K562 (cell line): Measurements from ENCODE around the gene KIF24. TPM values are rescaled to one million over a fixed set of nuclear protein-coding genes. Genes with fewer than 3 reads are reported as not detected.
"Not testable (repeated sequence)": the region's sequence is repeated elsewhere in the genome, so short reads cannot be mapped to it uniquely, and the experiment has no call there.

Source experiments
- ATAC-seq: fragments of 200-7000 bp; cut with Tn5 transposase; 3 replicates; pipeline ENCODE4 v1.9.1; 2020; ENCODE audit warnings: moderate library complexity
- BruUV-seq: library from RNA; stranded (reverse); fragments of 400-500 nt; replicated peaks from 2 replicates; lab custom pipeline; 2021; lab: Mats Ljungman, UMichigan
- CTCF ChIA-PET: fragments of 300-600 bp; formaldehyde crosslinking; extraction: SDS; loops from one replicate; lab custom pipeline; 2021; ENCODE audit warnings: low intra/inter-chr PET ratio; lab: Yijun Ruan, JAX
- POLR2A ChIA-PET: fragments of 300-600, 350-650 bp; sonication (Branson Sonifier 250); formaldehyde crosslinking; extraction: SDS; loops from one replicate; lab custom pipeline; 2021; ENCODE audit warnings: antibody characterized with exemption, inconsistent platforms; lab: Yijun Ruan, JAX
- DNase-seq, 4 experiments: peaks; one replicate each; pipeline versions ENCODE4 v3.0.0 to v3.0.0-alpha.2; 2011 to 2018; ENCODE audit warnings: low spot score in 3 of 4, mixed read lengths in 3 of 4; ENCODE audit errors: extremely low read depth in 1 of 4
- FAIRE-seq: peaks from 2 replicates; lab custom pipeline; 2011; peaks lifted over from hg19 to GRCh38; lab: Jason Lieb, UNC
- H2AFZ ChIP-seq: 2 replicates; pipeline ENCODE4 v1.6.0; 2011; ENCODE audit warnings: low read depth, low read length, control low read depth, inconsistent platforms
- H3K27ac ChIP-seq: fragments of 200-600 bp; 3 replicates; pipeline ENCODE4 v1.8.0; 2011; ENCODE audit warnings: low read depth, mild to moderate bottlenecking, control low read depth, inconsistent platforms, low read length, moderate library complexity, mixed read lengths; ENCODE audit errors: extremely low read depth
- H3K27me3 ChIP-seq, 2 experiments: fragments of 300-600 bp in 1 of 2; 2 replicates in 1 of 2; 3 replicates in 1 of 2; pipeline versions ENCODE4 v1.6.0 to v1.8.0; 2011; ENCODE audit warnings: inconsistent platforms in 2 of 2, low read length in 2 of 2, mild to moderate bottlenecking in 1 of 2, mixed read lengths in 1 of 2, moderate library complexity in 1 of 2; ENCODE audit not compliant: control insufficient read depth in 2 of 2, insufficient read depth in 2 of 2
- H3K36me3 ChIP-seq: fragments of 300-600 bp; 3 replicates; pipeline ENCODE4 v1.8.0; 2011; ENCODE audit warnings: mild to moderate bottlenecking, low read length, inconsistent platforms; ENCODE audit not compliant: control insufficient read depth, insufficient read depth
- H3K4me1 ChIP-seq, 2 experiments: fragments of 200-600 bp in 1 of 2; replicated peaks in 1 of 2; 2 replicates in 1 of 2; 3 replicates in 1 of 2; pipeline versions ENCODE4 v1.5.1 to v1.8.0; 2011; ENCODE audit warnings: inconsistent platforms in 2 of 2, low read length in 2 of 2, mild to moderate bottlenecking in 1 of 2, mixed read lengths in 1 of 2, moderate library complexity in 1 of 2; ENCODE audit not compliant: control insufficient read depth in 2 of 2, insufficient read depth in 2 of 2
- H3K4me2 ChIP-seq: 2 replicates; pipeline ENCODE4 v1.6.1; 2011; ENCODE audit warnings: low read length, control low read depth, inconsistent platforms, mixed read lengths; ENCODE audit not compliant: insufficient read depth
- H3K4me3 ChIP-seq: fragments of 200-600 bp; sonication (generic), shearing (Covaris generic); 2 replicates; pipeline ENCODE4 v1.5.1; 2016; ENCODE audit warnings: control low read depth, inconsistent platforms
- H3K79me2 ChIP-seq: fragments of 200-600 bp; 3 replicates; pipeline ENCODE4 v1.8.0; 2011; ENCODE audit warnings: low read length, inconsistent platforms; ENCODE audit not compliant: control insufficient read depth, insufficient read depth
- H3K9ac ChIP-seq, 2 experiments: 2 replicates each; pipeline versions ENCODE4 v1.6.0 to v1.6.1; 2011; ENCODE audit warnings: low read depth in 2 of 2, low read length in 2 of 2, control low read depth in 1 of 2, inconsistent platforms in 1 of 2, mild to moderate bottlenecking in 1 of 2, mixed read lengths in 1 of 2; ENCODE audit not compliant: insufficient read depth in 1 of 2
- H3K9me1 ChIP-seq: one replicate; pipeline ENCODE4 v1.6.0; 2011; ENCODE audit warnings: inconsistent platforms, mild to moderate bottlenecking, low read length, moderate library complexity; ENCODE audit not compliant: control insufficient read depth, insufficient read depth
- H3K9me3 ChIP-seq: replicated peaks from 2 replicates; pipeline ENCODE4 v1.5.1; 2011; ENCODE audit warnings: low read depth, low read length, inconsistent platforms; ENCODE audit not compliant: control insufficient read depth, insufficient read depth
- H4K20me1 ChIP-seq: replicated peaks from 2 replicates; pipeline ENCODE4 v1.6.1; 2011; ENCODE audit warnings: low read length, inconsistent platforms, mixed read lengths; ENCODE audit not compliant: control insufficient read depth, insufficient read depth
- L3MBTL2 ChIP-seq: fragments of 450-650 bp; IDR thresholded peaks from 2 replicates; pipeline ENCODE4 v1.6.1; 2016; ENCODE audit warnings: mild to moderate bottlenecking, moderate library complexity
- MBD2 ChIP-seq: sonication (generic); IDR thresholded peaks from 2 replicates; pipeline ENCODE4 v1.6.1; 2016; ENCODE audit warnings: low read depth, borderline replicate concordance
- MED1 ChIP-seq: sonication (generic); formaldehyde crosslinking; IDR thresholded peaks from 2 replicates; pipeline ENCODE4 v1.8.1; 2023; ENCODE audit warnings: missing genetic modification reagents, borderline replicate concordance
- PTTG1 ChIP-seq: fragments of 450-650 bp; IDR thresholded peaks from 2 replicates; pipeline ENCODE4 v1.6.1; 2016; ENCODE audit warnings: low read depth, mild to moderate bottlenecking, missing genetic modification characterization, missing compliant biosample characterization
- SETDB1 ChIP-seq: IDR thresholded peaks from one replicate; pipeline ENCODE4 v1.6.1; 2012; ENCODE audit warnings: low read length, control low read depth, inconsistent platforms
- SMAD1 ChIP-seq: fragments of 150-350 bp; IDR thresholded peaks from 2 replicates; pipeline ENCODE4 v1.6.1; 2014; ENCODE audit warnings: low read length, low read depth; ENCODE audit not compliant: partially characterized antibody
- ZNF311 ChIP-seq: fragments of 250-450 bp; sonication (Bioruptor Pico); IDR thresholded peaks from 2 replicates; pipeline ENCODE4 v1.4.0; 2020; ENCODE audit warnings: mild to moderate bottlenecking, moderate library complexity
- ZNF324 ChIP-seq: fragments of 250-450 bp; sonication (Bioruptor Pico); IDR thresholded peaks from 2 replicates; pipeline ENCODE4 v1.4.0; 2020; ENCODE audit warnings: mild to moderate bottlenecking
- WGBS: fragments of 100-300 bp; shearing (Covaris generic); methylation state at CpG from one replicate; pipeline ENCODE4 v1.1.6; 2016; ENCODE audit warnings: low coverage, mixed read lengths; ENCODE audit not compliant: insufficient coverage; ENCODE audit errors: missing lambda C conversion rate; 5-methylcytosine and 5-hydroxymethylcytosine counted together
- in situ Hi-C: fragments of 300-500 bp; cut with MboI; formaldehyde crosslinking; loops from 4 replicates; pipeline ENCODE4 v1.15.0; 2018; ENCODE audit warnings: inconsistent platforms, mixed read lengths
- intact Hi-C: fragments of 100-400 bp; cut with micrococcal nuclease; formaldehyde crosslinking; loops from 2 replicates; pipeline ENCODE4 v1.14.2; 2022
- polyA plus RNA-seq, 8 experiments: library from polyadenylated mRNA; depleted of rRNA in 4 of 8; stranded (reverse) in 5 of 8; unstranded in 3 of 8; fragments of >200 nt; fragmentation: Nextera tagmentation in 2 of 8; fragmentation: Illumina TruSeq in 1 of 8; extraction: Ambion mirVana in 2 of 8; extraction: Trizol in 1 of 8; gene quantifications; 2 replicates each; pipeline versions ENCODE4 v1.2.1 to v1.2.3, GENCODE V29; 2011 to 2014; ENCODE audit warnings: inconsistent platforms in 1 of 8, missing spikeins in 1 of 8
- total RNA-seq, 7 experiments: library from RNA; depleted of rRNA in 6 of 7; stranded (reverse); fragments of >200 nt in 6 of 7; fragmentation: Illumina TruSeq in 2 of 7; extraction: Trizol in 2 of 7; gene quantifications; 2 replicates each; pipeline versions ENCODE4 v1.2.1 to v1.2.3, GENCODE V29; 2011 to 2021; ENCODE audit warnings: low replicate concordance in 1 of 7
- TF ChIP-seq, protein P1 (sequence below): fragments of 450-650 bp; formaldehyde crosslinking; IDR thresholded peaks from 2 replicates; pipeline ENCODE4 v1.4.0; 2020; ENCODE audit warnings: mild to moderate bottlenecking, moderate library complexity
- TF ChIP-seq, protein P2 (sequence below): fragments of 450-650 bp; IDR thresholded peaks from 2 replicates; pipeline ENCODE4 v1.7.1; 2018; ENCODE audit warnings: mild to moderate bottlenecking, low read depth; ENCODE audit not compliant: partially characterized antibody
- TF ChIP-seq, protein P3 (sequence below): sonication (generic); formaldehyde crosslinking; IDR thresholded peaks from 2 replicates; pipeline ENCODE4 v1.9.0; 2022; ENCODE audit warnings: mild to moderate bottlenecking, missing genetic modification reagents

The KIF24 gene
- total and polyA plus RNA-seq, 9 of the 15 experiments (the other 6 are each of a cell fraction or from before 2014, with no cell fraction given): 0.63 to 5.8 (median 4.4) TPM

DNA sequence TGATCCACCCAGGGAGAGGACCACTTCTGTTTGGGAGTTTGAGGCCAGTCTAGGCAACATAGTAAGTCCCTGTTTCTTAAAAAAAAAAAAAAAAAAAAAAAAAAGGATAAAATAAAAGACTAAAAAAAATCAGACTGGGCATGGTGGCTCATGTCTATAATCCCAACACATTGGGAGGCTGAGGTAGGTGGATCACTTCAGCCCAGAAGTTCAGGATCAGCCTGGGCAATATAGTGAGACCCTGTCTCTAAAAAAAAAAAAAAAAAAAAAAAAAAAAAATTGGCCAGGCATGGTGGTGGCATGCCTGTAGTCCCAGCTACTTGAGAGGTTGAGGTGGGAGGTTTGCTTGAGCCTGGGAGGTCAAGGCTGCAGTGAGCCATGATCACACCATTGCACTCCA is 9.0 kb upstream of the KIF24 start:
- H3K27ac ChIP-seq, intact Hi-C loops, H3K79me2 ChIP-seq, FAIRE-seq, in situ Hi-C loops, POLR2A ChIA-PET, H3K9me3 ChIP-seq, DNase-seq, H3K9ac ChIP-seq, BruUV-seq, H2AFZ ChIP-seq, H3K4me1 ChIP-seq, H3K9me1 ChIP-seq, H4K20me1 ChIP-seq, H3K27me3 ChIP-seq, ATAC-seq, H3K4me2 ChIP-seq, H3K4me3 ChIP-seq: not testable (repeated sequence)
- CTCF ChIA-PET: interaction anchor here (0.6 kb wide), 1 partner anchor 903 kb away, joined by 4 read pairs; no protein-coding TSS in a partner anchor
- peaks cover 17% of the 10 kb centered on the region; the same call in 2 of the 3 replicates for H3K36me3 ChIP-seq

DNA sequence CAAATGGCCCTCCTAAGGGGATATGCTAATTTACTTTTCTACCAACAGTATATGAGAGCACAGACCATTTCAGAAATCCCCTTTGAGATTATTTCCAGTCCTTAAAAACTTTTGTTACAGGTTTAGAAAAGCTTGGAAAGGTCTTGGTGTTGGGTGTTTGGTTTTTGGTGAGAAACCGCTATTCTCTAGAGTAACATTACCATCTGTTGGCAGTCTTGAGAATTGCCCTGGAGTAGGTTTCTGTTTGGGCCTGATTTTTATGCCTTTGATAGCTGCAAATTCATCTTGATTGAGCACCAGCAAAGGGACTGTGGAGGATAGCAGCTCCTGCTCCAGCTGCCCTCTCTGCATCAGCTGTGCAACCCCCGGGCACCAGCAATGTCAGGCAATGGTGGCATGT is 8.3 kb upstream of the KIF24 start:
- ChIA-PET CTCF (no interaction called here), POLR2A (no interaction called here)
- H3K9me3 ChIP-seq: no peaks in the 10 kb centered on the region
- no peak overlapping the region for H3K4me2 ChIP-seq
- H3K9ac ChIP-seq: no peak overlapping the region
- no TSS peak for BruUV-seq
- intact Hi-C loops: no loop called here
- no peak overlapping the region for H2AFZ ChIP-seq
- H3K27ac ChIP-seq: no peak overlapping the region
- H4K20me1 ChIP-seq: no peaks in the 10 kb centered on the region
- H3K4me3 ChIP-seq: no peak overlapping the region
- no peaks in the 10 kb centered on the region; the same call in 2 of the 3 replicates for H3K79me2 ChIP-seq
- no peaks in the 10 kb centered on the region for H3K9me1 ChIP-seq
- H3K4me1 ChIP-seq: no peaks in the 10 kb centered on the region; a peak in 1 of 5 replicates
- FAIRE-seq (no peak), DNase-seq (no peak), ATAC-seq (no peak)
- peaks cover 17% of the 10 kb centered on the region; the same call in 2 of the 3 replicates for H3K36me3 ChIP-seq
- in situ Hi-C loops: no loop called here
- no peaks in the 10 kb centered on the region for H3K27me3 ChIP-seq
- WGBS: 100% methylated on average over 2 of the region's 2 CpGs
- TF ChIP-seq MED1 (CRISPR knock-in tag) (no peak), SETDB1 (no peak), ZNF311 (CRISPR knock-in tag) (no peak), L3MBTL2 (no peak), ZNF324 (no peak), SMAD1 (no peak), PTTG1 (tag) (no peak), MBD2 (no peak)
- TF ChIP-seq, protein P1, sequence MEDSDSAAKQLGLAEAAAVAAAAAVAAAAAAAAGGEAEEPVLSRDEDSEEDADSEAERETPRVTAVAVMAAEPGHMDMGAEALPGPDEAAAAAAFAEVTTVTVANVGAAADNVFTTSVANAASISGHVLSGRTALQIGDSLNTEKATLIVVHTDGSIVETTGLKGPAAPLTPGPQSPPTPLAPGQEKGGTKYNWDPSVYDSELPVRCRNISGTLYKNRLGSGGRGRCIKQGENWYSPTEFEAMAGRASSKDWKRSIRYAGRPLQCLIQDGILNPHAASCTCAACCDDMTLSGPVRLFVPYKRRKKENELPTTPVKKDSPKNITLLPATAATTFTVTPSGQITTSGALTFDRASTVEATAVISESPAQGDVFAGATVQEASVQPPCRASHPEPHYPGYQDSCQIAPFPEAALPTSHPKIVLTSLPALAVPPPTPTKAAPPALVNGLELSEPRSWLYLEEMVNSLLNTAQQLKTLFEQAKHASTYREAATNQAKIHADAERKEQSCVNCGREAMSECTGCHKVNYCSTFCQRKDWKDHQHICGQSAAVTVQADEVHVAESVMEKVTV: no peak
- TF ChIP-seq, protein P2, sequence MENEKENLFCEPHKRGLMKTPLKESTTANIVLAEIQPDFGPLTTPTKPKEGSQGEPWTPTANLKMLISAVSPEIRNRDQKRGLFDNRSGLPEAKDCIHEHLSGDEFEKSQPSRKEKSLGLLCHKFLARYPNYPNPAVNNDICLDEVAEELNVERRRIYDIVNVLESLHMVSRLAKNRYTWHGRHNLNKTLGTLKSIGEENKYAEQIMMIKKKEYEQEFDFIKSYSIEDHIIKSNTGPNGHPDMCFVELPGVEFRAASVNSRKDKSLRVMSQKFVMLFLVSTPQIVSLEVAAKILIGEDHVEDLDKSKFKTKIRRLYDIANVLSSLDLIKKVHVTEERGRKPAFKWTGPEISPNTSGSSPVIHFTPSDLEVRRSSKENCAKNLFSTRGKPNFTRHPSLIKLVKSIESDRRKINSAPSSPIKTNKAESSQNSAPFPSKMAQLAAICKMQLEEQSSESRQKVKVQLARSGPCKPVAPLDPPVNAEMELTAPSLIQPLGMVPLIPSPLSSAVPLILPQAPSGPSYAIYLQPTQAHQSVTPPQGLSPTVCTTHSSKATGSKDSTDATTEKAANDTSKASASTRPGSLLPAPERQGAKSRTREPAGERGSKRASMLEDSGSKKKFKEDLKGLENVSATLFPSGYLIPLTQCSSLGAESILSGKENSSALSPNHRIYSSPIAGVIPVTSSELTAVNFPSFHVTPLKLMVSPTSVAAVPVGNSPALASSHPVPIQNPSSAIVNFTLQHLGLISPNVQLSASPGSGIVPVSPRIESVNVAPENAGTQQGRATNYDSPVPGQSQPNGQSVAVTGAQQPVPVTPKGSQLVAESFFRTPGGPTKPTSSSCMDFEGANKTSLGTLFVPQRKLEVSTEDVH: no peak
- TF ChIP-seq, protein P3, sequence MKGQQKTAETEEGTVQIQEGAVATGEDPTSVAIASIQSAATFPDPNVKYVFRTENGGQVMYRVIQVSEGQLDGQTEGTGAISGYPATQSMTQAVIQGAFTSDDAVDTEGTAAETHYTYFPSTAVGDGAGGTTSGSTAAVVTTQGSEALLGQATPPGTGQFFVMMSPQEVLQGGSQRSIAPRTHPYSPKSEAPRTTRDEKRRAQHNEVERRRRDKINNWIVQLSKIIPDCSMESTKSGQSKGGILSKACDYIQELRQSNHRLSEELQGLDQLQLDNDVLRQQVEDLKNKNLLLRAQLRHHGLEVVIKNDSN: no peak
